ENCODE data around the gene ANKS1B.

- TF ChIP-seq JUN (CRISPR knock-in tag; IDR thresholded peaks at IDR 0.05), result no peak
- no peak for TF ChIP-seq CTCF (IDR thresholded peaks at IDR 0.05)
- TF ChIP-seq CREB1 (CRISPR knock-in tag; IDR thresholded peaks at IDR 0.05), result no peak
- no peak for TF ChIP-seq SP1 (CRISPR knock-in tag; conservative IDR thresholded peaks at IDR 0.05)
- TF ChIP-seq PREB (CRISPR knock-in tag; IDR thresholded peaks at IDR 0.05; ENCODE audit: borderline replicate concordance), result no peak
- TF ChIP-seq PRDM15 (CRISPR knock-in tag; IDR thresholded peaks at IDR 0.05), result no peak
- TF ChIP-seq KAT7 (CRISPR knock-in tag; IDR thresholded peaks at IDR 0.05; ENCODE audit: borderline replicate concordance), result no peak
- TF ChIP-seq ZNF423 (CRISPR knock-in tag; IDR thresholded peaks at IDR 0.05), result no peak
- TF ChIP-seq ZNF396 (CRISPR knock-in tag; IDR thresholded peaks at IDR 0.05; ENCODE audit: borderline replicate concordance), result no peak
- TF ChIP-seq USF2 (CRISPR knock-in tag; IDR thresholded peaks at IDR 0.05), result no peak
- TF ChIP-seq ATF3 (CRISPR knock-in tag; conservative IDR thresholded peaks at IDR 0.05), result no peak
- no peak for TF ChIP-seq ZBTB43 (CRISPR knock-in tag; IDR thresholded peaks at IDR 0.05)
Measured at GRCh38 chr12:99658671-99659349, 325.9 kb downstream of the ANKS1B start.
